ENCODE measurements around the gene HDAC7. TPM values are rescaled to one million over a fixed set of nuclear protein-coding genes. Genes with fewer than 3 reads are reported as not detected.

Gene HDAC7
- polyA plus RNA-seq, 4 donors: 2.2 to 30.3 (median 15.3) TPM

DNA sequence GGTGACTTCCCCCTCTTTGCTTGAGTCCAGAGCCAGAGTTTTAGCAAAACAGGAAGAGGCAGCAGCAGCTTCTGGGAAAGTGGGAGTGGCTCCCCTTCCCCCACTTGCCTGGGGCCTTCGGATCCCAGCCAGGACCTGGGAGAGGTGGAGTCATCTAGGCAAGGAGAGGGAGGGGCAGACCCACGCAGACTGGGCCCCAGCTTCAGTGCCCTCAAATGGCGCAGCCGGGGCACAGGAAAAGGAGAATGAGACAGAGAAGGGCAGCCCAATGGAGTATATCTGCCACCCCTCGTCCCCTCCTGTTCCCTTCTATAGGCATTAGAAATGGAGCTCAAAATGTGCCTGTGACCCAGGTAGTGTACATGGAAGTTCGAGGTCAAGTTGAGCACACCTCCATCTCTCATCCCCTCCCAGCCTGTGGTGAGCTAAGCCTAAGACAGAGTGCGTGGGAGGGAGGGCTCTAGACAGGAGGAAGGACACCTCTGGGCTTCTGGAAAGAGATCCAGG is 9.3 kb upstream of the HDAC7 start:
- FAIRE-seq: no peak

DNA sequence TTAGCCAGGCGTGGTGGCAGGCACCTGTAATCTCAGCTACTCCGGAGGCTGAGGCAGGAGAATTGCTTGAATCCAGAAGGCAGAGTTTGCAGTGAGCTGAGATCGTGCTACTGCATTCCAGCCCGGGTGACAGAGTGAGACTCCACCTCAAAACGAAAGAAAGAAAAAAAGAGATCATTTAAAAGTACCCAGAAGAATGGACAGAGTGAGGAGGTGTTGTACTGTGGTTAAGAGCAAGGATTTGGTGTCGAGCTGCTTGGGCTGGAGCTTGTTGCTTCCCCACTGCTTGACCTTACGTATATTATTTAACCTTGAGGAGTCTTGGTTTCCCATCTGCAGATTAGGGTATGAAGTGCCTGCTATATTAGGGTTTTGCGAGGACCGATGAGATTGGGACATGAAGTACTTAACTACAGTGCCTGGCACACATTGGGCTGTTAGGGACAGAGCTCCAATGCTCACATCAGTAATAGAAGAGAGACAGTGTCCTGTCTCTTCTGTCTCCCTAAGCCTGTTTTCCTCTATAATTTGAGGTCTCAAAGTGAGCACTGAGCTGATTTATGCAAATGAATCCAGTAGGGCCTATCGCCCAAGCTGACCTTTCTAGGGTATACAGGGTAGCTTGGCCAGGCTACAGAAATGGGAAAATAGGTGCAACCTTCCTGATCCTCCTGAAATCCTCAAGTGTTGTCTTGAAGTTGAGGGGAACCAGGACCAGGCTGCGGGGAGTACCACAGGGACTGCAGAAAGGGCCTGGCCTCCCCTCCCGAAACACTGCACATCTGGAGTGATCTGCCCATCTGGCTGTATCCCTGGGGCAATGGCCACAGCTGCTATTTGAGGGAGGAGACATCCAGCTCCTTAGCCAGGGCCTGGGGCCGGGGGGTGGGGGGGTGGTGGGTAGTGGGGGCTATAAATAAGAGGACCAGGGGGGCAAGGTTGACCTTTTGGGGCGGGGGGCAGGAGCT is 8.6 kb upstream of the HDAC7 start:
- 67 to 76% (median 73%) methylated on average over 14 of the region's 14 CpGs for WGBS, 3 donors
- peaks cover 0 to 19% (median 11%) of the 10 kb centered on the region in 3 donors for H3K4me1 ChIP-seq (ENCODE audit: control insufficient read depth in 3 of 3, insufficient read depth in 2 of 3, low read depth in 1 of 3, low read length in 2 of 3)

More for the DNA sequence above, 9.3 kb upstream of the HDAC7 start:
- H3K27ac ChIP-seq (ENCODE audit: low read depth in 1 of 3, low read length in 2 of 3): peak overlapping the region; percentile 21 to 72 (median 27)
- H3K4me3 ChIP-seq (ENCODE audit: low read depth in 1 of 3, low read length in 3 of 3): no peak overlapping the region
- 18 to 43% (median 29%) methylated on average over 7 of the region's 7 CpGs for WGBS, 3 donors
- no peaks in the 10 kb centered on the region for H3K36me3 ChIP-seq (ENCODE audit: control insufficient read depth in 3 of 3, insufficient read depth in 2 of 3, low read depth in 1 of 3, low read length in 3 of 3)
- DNase-seq: peak; percentile 70 to 85
- H3K27me3 ChIP-seq (ENCODE audit: control insufficient read depth in 3 of 3, insufficient read depth in 3 of 3, low read length in 3 of 3): no peaks in the 10 kb centered on the region
- no peaks in the 10 kb centered on the region for H3K9me3 ChIP-seq (ENCODE audit: control insufficient read depth in 2 of 2, insufficient read depth in 1 of 2, low read depth in 1 of 2, low read length in 1 of 2)
- peaks cover 0 to 19% (median 11%) of the 10 kb centered on the region in 3 donors for H3K4me1 ChIP-seq (ENCODE audit: control insufficient read depth in 3 of 3, insufficient read depth in 2 of 3, low read depth in 1 of 3, low read length in 2 of 3)

DNA sequence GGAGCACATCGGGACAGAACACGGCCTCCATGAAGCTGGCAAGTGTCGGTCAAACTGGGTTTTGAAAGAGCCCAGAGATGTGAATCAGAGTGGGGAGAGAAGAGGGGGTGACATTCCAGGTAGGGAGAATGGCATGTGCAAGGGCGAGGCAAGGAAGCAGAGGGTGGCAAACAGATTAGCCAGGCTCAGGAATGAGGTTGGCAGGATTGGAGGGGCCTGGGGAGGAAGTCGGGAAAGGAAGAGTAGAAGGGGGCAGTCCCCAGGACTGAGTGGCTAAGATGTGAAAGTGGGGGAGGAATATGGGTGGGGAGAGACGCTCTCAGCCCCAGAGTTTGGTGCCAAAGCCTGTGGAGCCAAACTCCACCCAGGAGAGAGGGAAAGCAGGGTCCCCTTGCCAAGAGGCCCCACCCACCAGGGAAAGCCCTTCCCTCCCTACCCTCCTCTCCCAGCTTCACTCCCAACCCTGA is 5.5 kb upstream of the HDAC7 start:
- peaks cover 0 to 44% (median 23%) of the 10 kb centered on the region in 3 donors for H3K4me1 ChIP-seq (ENCODE audit: control insufficient read depth in 3 of 3, insufficient read depth in 2 of 3, low read depth in 1 of 3, low read length in 2 of 3)
- no peak for FAIRE-seq
- DNase-seq: no peak
- peak overlapping the region in 1 of 3 donors; percentile 41 for H3K27ac ChIP-seq (ENCODE audit: low read depth in 1 of 3, low read length in 2 of 3)
- WGBS, 3 donors: 58 to 64% (median 60%) methylated on average over 6 of the region's 6 CpGs
- no peaks in the 10 kb centered on the region for H3K27me3 ChIP-seq (ENCODE audit: control insufficient read depth in 3 of 3, insufficient read depth in 3 of 3, low read length in 3 of 3)
- H3K4me3 ChIP-seq (ENCODE audit: low read depth in 1 of 3, low read length in 3 of 3): no peak overlapping the region
- H3K9me3 ChIP-seq (ENCODE audit: control insufficient read depth in 2 of 2, insufficient read depth in 1 of 2, low read depth in 1 of 2, low read length in 1 of 2): no peaks in the 10 kb centered on the region
- no peaks in the 10 kb centered on the region for H3K36me3 ChIP-seq (ENCODE audit: control insufficient read depth in 3 of 3, insufficient read depth in 2 of 3, low read depth in 1 of 3, low read length in 3 of 3)

More for the DNA sequence above, 8.6 kb upstream of the HDAC7 start:
- Histone ChIP-seq H3K36me3 (ENCODE audit: control insufficient read depth in 3 of 3, insufficient read depth in 2 of 3, low read depth in 1 of 3, low read length in 3 of 3) (no peaks in the 10 kb centered on the region), H3K4me3 (ENCODE audit: low read depth in 1 of 3, low read length in 3 of 3) (no peak overlapping the region), H3K27me3 (ENCODE audit: control insufficient read depth in 3 of 3, insufficient read depth in 3 of 3, low read length in 3 of 3) (no peaks in the 10 kb centered on the region), H3K27ac (ENCODE audit: low read depth in 1 of 3, low read length in 2 of 3) (peak overlapping the region in 2 of 3 donors; percentile 28 to 59), H3K9me3 (ENCODE audit: control insufficient read depth in 2 of 2, insufficient read depth in 1 of 2, low read depth in 1 of 2, low read length in 1 of 2) (no peaks in the 10 kb centered on the region)
- no peak for FAIRE-seq
- no peak for DNase-seq

DNA sequence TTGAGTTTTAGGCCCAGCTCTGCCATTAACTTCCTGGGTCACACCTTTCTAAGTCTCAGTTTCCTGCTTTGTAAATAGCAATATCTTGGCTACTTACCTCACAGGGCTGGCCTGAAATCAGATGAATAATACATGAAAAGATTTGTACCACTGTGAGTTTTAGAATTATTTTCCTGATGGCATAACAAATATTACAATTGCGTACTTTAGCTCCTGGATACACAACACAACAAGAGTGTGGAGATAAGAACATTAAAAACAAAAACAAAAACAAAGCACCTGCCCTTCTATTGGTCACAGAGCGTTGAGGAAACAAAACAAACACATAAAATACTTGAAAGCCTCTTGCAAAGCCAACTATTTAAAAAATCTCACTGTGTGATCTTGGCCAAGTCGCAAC is 4.9 kb upstream of the HDAC7 start:
- Histone ChIP-seq H3K36me3 (ENCODE audit: control insufficient read depth in 3 of 3, insufficient read depth in 2 of 3, low read depth in 1 of 3, low read length in 3 of 3) (no peaks in the 10 kb centered on the region), H3K9me3 (ENCODE audit: control insufficient read depth in 2 of 2, insufficient read depth in 1 of 2, low read depth in 1 of 2, low read length in 1 of 2) (no peaks in the 10 kb centered on the region), H3K27me3 (ENCODE audit: control insufficient read depth in 3 of 3, insufficient read depth in 3 of 3, low read length in 3 of 3) (no peaks in the 10 kb centered on the region), H3K4me3 (ENCODE audit: low read depth in 1 of 3, low read length in 3 of 3) (no peak overlapping the region), H3K4me1 (ENCODE audit: control insufficient read depth in 3 of 3, insufficient read depth in 2 of 3, low read depth in 1 of 3, low read length in 2 of 3) (peaks cover 0 to 44% (median 23%) of the 10 kb centered on the region in 3 donors), H3K27ac (ENCODE audit: low read depth in 1 of 3, low read length in 2 of 3) (peak overlapping the region in 1 of 3 donors; percentile 41)
- no peak for FAIRE-seq
- WGBS, 3 donors: 77 to 92% (median 90%) methylated on average over 3 of the region's 3 CpGs
- DNase-seq: no peak

DNA sequence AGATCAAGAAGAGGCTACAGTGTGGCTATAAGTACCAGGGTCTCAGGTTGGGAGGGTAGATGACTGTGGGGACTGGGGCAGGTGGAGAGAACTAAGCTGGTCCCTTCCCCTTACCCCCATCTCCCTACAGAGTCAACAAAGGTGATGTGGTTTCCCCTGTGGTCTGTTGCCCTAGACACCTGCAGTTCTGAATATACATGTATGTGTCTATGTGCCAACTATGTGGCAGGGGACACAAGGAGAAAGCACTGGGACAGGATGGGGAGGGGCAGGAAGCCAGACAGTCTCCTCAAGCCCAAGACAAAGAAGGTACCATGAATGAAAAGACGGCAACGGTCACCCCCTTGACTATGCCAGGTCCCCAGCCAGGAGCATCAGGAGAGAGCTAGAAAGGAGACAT is 4.5 kb upstream of the HDAC7 start:
- WGBS, 3 donors: 66 to 85% (median 83%) methylated on average over 2 of the region's 2 CpGs
- Histone ChIP-seq H3K27ac (ENCODE audit: low read depth in 1 of 3, low read length in 2 of 3) (peak overlapping the region in 1 of 3 donors; percentile 32), H3K36me3 (ENCODE audit: control insufficient read depth in 3 of 3, insufficient read depth in 2 of 3, low read depth in 1 of 3, low read length in 3 of 3) (no peaks in the 10 kb centered on the region), H3K27me3 (ENCODE audit: control insufficient read depth in 3 of 3, insufficient read depth in 3 of 3, low read length in 3 of 3) (no peaks in the 10 kb centered on the region), H3K4me3 (ENCODE audit: low read depth in 1 of 3, low read length in 3 of 3) (no peak overlapping the region), H3K9me3 (ENCODE audit: control insufficient read depth in 2 of 2, insufficient read depth in 1 of 2, low read depth in 1 of 2, low read length in 1 of 2) (no peaks in the 10 kb centered on the region), H3K4me1 (ENCODE audit: control insufficient read depth in 3 of 3, insufficient read depth in 2 of 3, low read depth in 1 of 3, low read length in 2 of 3) (peaks cover 0 to 39% (median 21%) of the 10 kb centered on the region in 3 donors)
- DNase-seq (no peak), FAIRE-seq (no peak)

DNA sequence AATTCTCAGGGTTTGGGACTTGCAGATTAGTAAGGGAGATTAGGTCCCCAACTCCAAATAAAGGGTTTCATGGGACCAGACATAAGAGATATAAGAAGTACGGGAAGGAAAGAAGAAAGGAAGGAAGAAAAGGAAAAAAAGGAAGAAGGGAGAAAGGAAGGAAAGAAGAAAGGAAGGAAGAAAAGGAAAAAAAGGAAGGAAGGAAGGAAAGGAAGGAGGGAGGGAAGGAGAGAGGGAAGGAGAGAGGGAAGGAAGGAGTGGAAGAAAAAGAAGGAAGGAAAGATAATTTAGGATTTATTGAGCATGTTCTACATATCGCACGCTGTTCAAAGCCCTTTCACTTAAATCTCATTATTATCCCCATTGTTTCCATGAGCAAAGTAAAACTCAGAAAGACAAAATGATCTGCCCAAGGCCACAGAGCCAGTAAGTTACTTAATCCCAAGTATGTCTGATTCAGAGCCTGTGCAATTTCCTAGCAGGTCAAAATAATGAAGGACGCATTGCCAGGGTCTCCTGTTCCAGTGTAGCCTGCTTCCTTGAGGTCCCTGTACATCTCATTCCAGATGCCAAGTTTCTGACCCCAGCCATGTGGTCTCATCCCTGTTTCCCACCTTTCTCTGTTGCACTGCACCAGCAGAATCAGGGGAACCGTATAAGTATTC is 3.9 kb upstream of the HDAC7 start:
- Histone ChIP-seq H3K27ac (ENCODE audit: low read depth in 1 of 3, low read length in 2 of 3) (peak overlapping the region in 1 of 3 donors; percentile 32), H3K36me3 (ENCODE audit: control insufficient read depth in 3 of 3, insufficient read depth in 2 of 3, low read depth in 1 of 3, low read length in 3 of 3) (peaks cover 0 to 4% (median 0%) of the 10 kb centered on the region in 3 donors), H3K27me3 (ENCODE audit: control insufficient read depth in 3 of 3, insufficient read depth in 3 of 3, low read length in 3 of 3) (no peaks in the 10 kb centered on the region), H3K9me3 (ENCODE audit: control insufficient read depth in 2 of 2, insufficient read depth in 1 of 2, low read depth in 1 of 2, low read length in 1 of 2) (no peaks in the 10 kb centered on the region), H3K4me1 (ENCODE audit: control insufficient read depth in 3 of 3, insufficient read depth in 2 of 3, low read depth in 1 of 3, low read length in 2 of 3) (peaks cover 0 to 39% (median 19%) of the 10 kb centered on the region in 3 donors), H3K4me3 (ENCODE audit: low read depth in 1 of 3, low read length in 3 of 3) (no peak overlapping the region)
- FAIRE-seq (no peak), DNase-seq (no peak)
- 91 to 97% (median 94%) methylated on average over 5 of the region's 5 CpGs for WGBS, 3 donors

DNA sequence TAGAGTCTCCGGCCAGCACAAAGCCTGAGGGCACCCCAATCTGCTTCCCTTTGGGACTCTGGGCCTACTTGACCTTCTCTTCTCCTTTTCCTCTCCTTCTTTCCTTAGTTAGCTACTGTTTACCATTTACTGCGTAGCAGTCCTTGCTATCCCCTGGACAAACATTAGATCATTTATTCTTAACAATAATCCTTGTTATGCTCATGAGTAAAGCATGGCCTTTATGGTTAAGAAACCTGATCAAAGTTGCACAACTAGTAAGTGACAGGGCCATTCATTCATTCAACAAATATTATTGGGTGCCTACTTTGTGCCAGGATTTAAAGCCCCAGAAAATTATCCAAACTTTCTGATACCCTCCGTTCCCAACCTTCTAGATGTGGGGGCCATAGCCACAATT is 3.2 kb upstream of the HDAC7 start:
- H3K4me3 ChIP-seq (ENCODE audit: low read depth in 1 of 3, low read length in 3 of 3): no peak overlapping the region
- H3K36me3 ChIP-seq (ENCODE audit: control insufficient read depth in 3 of 3, insufficient read depth in 2 of 3, low read depth in 1 of 3, low read length in 3 of 3): peaks cover 0 to 10% (median 0%) of the 10 kb centered on the region in 3 donors
- no peaks in the 10 kb centered on the region for H3K27me3 ChIP-seq (ENCODE audit: control insufficient read depth in 3 of 3, insufficient read depth in 3 of 3, low read length in 3 of 3)
- H3K27ac ChIP-seq (ENCODE audit: low read depth in 1 of 3, low read length in 2 of 3): peak overlapping the region in 1 of 3 donors; percentile 93
- peaks cover 0 to 44% (median 21%) of the 10 kb centered on the region in 3 donors for H3K4me1 ChIP-seq (ENCODE audit: control insufficient read depth in 3 of 3, insufficient read depth in 2 of 3, low read depth in 1 of 3, low read length in 2 of 3)
- DNase-seq: no peak
- H3K9me3 ChIP-seq (ENCODE audit: control insufficient read depth in 2 of 2, insufficient read depth in 1 of 2, low read depth in 1 of 2, low read length in 1 of 2): no peaks in the 10 kb centered on the region
- no peak for FAIRE-seq
- WGBS, 3 donors: 82 to 92% (median 89%) methylated on average over 3 of the region's 3 CpGs

DNA sequence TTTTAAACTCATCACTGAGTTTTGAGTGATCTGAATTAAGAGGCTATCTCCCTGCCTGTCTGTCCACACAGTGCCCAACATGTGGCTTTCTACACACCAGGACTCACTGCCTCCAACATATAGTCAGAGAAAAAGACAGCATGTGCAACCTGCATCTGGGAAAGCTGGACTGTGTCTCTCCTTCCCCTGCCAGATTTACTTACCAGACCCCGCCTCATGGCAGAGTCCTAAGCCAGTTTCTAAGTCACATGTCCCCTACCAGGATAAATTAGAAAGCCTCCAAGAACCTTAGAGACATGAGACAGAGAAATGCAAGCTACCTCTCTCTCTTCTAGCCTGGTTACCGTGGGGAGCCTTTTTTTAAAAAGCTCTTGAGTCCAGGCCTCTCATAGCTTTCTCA is 2.7 kb upstream of the HDAC7 start:
- peaks cover 0 to 10% (median 0%) of the 10 kb centered on the region in 3 donors for H3K36me3 ChIP-seq (ENCODE audit: control insufficient read depth in 3 of 3, insufficient read depth in 2 of 3, low read depth in 1 of 3, low read length in 3 of 3)
- no peaks in the 10 kb centered on the region for H3K9me3 ChIP-seq (ENCODE audit: control insufficient read depth in 2 of 2, insufficient read depth in 1 of 2, low read depth in 1 of 2, low read length in 1 of 2)
- DNase-seq (no peak), FAIRE-seq (no peak)
- 52 to 71% (median 70%) methylated on average over 2 of the region's 2 CpGs for WGBS, 3 donors
- no peak overlapping the region for H3K4me3 ChIP-seq (ENCODE audit: low read depth in 1 of 3, low read length in 3 of 3)
- H3K27ac ChIP-seq (ENCODE audit: low read depth in 1 of 3, low read length in 2 of 3): peak overlapping the region in 1 of 3 donors; percentile 93
- H3K4me1 ChIP-seq (ENCODE audit: control insufficient read depth in 3 of 3, insufficient read depth in 2 of 3, low read depth in 1 of 3, low read length in 2 of 3): peaks cover 0 to 48% (median 25%) of the 10 kb centered on the region in 3 donors
- no peaks in the 10 kb centered on the region for H3K27me3 ChIP-seq (ENCODE audit: control insufficient read depth in 3 of 3, insufficient read depth in 3 of 3, low read length in 3 of 3)
